ENCODE data around the gene GMCL1.
"Not testable (repeated sequence)": the region's sequence is repeated elsewhere in the genome, so short reads cannot be mapped to it uniquely, and the experiment has no call there.

The GMCL1 gene, protein sequence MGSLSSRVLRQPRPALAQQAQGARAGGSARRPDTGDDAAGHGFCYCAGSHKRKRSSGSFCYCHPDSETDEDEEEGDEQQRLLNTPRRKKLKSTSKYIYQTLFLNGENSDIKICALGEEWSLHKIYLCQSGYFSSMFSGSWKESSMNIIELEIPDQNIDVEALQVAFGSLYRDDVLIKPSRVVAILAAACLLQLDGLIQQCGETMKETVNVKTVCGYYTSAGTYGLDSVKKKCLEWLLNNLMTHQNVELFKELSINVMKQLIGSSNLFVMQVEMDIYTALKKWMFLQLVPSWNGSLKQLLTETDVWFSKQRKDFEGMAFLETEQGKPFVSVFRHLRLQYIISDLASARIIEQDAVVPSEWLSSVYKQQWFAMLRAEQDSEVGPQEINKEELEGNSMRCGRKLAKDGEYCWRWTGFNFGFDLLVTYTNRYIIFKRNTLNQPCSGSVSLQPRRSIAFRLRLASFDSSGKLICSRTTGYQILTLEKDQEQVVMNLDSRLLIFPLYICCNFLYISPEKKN

DNA sequence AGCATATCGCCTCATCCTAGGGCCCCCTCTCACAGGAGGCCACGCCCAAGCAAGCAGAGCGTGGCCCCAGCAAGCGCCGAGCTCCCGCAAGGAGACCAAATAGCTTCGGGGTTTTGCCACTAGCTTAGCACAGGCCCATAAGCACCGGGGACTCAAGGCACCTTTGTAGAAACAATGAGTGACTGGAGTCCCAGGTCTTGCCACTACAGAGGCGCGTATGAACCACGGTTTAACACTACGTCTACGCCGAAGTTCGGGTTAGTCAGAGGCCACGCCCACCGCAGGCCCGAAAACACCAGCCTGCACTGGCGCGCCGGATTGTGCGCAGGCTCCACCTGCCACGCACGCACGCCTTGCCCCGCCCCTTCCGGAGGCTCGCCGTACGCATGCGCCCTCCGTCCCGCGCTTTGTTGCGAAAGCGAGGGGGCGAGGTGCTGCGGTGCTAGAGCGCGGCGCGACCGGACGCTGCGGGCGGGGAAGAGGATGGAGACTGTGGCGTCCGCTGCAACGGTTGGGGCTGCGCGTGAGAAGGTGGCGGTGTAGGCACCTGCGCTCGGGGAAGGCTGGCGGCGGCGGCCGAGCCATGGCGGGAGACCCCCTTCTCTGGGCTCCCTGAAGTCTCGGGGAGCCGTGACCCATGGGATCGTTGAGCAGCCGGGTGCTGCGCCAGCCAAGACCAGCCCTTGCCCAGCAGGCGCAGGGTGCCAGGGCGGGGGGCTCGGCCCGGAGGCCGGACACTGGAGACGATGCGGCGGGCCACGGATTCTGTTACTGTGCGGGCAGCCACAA, at the start of gene GMCL1:
TSS of gene GMCL1 (plus strand) at position 405 of the 789 bp plus-strand sequence. CDS start at position 638, 233 bp downstream.
- peak; percentile 95 for DNase-seq (ENCODE audit: low read depth)

DNA sequence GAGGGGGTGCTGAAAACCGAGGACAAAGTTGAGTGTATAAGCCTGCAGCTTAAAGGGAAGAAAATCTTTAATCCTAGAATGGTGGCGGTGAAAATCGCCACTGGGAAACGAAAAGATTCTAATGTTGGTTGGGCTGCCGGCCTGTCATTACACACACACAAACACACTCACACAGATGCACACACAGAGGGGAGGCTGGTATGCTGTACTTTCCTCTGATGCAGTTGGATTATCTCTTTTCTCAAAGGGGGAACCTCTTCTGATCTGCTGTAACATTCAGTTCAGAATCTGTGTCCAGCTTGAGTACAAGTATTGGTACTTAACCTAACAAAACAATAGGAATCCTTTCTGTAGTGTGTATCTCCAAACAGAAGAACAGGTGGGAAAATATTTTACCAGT, 48.5 kb upstream of the GMCL1 start:
- no peak for DNase-seq (ENCODE audit: low read depth)

DNA sequence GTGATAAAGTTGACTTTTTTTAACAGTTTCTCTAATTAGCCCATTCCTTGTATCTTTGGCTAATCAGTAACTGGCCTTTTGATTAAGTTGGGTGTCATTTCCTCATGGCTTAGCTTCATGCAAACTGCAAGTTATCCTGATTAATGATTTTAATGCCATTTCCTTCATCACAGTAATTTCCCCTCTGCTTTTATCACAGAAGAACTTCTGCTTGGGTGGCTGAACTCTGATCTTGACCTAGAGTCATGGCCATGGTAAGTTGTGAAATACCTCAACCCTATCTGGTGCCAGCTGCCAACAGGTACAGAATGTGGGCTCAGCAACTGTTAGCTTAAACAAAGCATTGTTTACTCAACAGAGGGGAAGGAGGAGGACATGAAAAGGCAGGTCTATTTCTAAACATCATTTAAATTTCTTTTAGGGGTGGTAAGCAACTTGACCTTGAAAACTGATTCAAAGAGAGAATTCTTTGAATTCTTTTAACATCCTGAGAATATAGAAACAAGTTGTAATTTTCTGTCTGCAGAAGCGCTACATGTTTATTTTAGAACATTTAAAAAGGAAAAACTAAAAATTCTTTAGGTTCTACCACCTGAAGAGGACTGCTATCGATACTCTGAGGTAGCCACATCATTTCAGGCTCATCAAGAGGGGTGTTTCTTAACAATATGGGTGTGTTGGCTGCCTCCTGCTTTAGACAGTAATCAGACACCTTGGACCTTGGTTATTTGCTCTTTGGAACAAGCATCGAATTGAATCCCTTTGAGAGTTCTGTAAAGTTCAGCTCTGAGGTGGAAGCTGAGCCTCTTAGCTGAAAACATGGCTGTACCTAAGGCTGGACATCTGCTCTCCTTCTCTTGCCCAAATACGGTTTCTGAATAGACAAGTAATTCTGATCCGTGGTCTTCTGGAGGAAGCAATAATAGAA, 47.9 kb upstream of the GMCL1 start:
- no peak for DNase-seq (ENCODE audit: low read depth)

DNA sequence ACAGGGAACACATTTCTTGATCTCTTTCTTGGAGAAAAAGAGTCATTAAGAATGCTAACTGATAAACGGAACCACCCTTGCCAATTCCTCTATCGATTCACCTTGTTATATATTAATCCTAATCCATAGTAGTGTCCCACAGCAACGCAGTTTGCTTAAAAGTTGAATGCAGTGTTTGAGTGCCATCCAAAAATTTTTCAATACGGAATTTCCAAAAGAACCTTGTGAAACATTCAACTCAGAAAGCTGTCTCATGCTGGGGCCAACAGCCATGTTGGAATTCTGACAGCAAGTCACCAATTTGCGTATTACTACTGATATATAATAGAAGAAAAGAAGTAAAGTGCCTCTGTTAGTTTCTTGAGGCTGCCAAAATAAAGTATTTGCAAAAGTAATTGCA, 45.2 kb upstream of the GMCL1 start:
- no peak for DNase-seq (ENCODE audit: low read depth)

DNA sequence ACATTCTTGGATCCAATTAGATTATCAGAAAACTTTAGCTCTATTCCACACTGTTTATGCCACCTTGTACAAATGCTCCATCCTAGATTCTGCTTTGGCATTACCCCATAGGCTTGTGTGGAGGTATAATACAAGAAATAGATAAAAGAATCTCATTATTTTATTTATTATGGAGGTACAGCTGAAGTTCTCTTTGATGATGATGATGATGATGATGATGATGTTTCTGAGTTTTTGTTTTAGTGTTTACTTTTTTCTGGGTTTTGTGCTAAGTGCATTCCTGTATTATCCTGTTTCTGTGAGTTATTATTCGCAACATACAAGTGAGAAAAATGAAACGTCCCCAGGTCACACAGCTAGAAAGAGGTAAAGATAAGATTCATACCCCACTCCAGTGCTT, 44.1 kb upstream of the GMCL1 start:
- no peak for DNase-seq (ENCODE audit: low read depth)

DNA sequence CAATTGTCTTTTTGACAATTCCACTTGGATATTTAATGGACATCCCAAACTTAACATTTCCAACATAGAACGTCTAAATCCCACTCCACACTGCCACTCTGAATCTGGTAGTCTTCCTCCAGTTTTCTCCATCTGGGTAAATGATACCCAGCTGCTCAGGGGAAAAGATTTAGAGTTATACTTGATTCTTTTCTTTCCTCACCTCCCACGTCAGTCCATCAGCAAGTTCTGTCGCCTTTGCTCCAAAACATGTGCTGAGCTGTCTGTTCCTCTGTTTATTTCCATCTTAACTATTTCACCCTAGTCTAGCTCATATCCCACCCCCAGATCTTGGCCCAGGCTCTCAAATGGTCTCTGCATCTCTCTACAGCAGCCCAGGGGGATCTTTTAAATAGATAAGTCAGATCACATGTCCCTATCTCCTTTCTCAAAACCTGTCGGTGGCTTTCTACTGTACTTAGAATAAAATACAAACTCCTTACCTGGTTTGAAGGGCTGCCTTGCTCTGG, 43.4 kb upstream of the GMCL1 start:
- no peak for DNase-seq (ENCODE audit: low read depth)

DNA sequence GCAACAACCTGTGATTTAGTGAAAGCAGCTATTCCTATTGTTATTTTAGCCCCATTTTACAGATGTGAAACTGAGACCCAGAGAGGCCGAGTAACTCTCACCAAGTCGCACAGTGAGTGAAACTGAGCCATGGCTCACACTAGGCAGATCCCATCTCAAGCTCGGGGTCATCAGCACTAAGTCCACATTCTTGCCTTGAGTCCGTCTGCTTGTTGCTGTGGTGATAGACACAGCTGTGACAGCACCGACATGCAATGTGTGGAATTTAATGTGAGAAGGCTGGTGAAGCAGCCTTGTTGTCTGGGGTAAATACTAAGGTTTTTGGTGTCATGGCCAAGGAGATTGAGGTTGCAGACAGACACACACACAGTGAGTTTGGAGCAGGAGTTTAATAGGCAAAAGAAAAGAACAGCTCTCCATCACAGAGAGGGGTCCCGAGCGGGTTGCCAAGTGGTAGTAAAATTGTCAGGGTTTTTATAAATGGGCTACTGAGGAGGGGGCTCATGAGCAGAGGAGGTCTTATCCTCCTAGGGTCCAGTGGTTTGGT, 40.2 kb upstream of the GMCL1 start:
- DNase-seq (ENCODE audit: low read depth), result peak; percentile 97

DNA sequence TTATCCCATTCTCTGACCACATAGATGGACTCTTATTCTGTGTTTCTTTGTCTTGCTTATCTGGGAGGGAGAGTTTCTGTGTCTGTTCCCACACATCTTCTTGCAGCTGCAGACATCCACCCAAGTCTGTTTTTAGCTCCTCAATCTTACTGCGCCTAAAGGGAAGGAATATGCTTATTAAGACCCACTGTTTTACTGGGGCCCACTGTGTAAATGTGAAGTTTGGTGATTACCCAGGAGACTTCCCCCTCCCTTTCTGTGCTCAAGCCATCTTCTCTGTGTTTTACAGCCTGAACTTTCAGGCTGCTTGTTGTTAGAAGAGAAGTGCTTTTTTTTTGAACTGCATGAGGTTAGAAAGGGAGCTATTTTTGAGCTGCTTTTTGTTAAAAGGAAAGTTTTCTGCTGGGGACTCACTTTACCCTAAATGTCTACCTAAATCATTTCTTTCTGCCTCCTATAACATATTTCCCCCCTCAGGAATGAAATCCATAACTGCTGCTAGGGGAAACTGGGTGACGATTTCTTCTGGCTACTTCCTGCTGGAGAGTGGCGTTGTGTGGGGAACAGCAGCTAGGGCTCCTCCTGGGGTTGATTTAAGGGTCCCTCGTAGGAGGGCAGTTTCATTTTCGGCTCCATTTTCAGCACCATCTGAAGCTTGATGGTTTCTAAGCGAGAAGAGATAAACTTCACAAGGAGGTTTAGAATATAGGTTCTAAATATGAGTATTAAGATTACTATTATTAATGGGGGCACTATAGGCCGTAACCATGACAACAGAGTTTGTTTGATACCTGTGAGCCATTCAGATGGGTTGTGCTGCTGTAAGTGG, 39.5 kb upstream of the GMCL1 start:
- peak; percentile 50 for DNase-seq (ENCODE audit: low read depth)

DNA sequence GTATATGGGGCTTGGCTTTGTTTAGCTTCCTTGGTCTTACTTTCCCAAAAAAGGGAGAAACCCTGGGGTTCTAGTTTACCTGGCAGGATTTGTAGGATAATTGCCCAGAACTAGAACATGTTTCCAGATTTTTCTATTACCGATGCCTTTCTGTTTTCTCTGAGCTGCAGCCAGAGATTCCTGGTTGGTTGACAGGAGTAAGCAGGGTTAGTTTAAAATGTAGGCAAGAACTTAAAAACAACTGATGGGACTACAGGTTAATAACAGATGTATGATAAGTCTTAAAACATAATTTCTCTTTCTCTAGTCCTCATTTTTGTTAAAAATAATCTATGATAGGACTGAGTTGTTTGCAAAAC, 38.9 kb upstream of the GMCL1 start:
- no peak for DNase-seq (ENCODE audit: low read depth)

DNA sequence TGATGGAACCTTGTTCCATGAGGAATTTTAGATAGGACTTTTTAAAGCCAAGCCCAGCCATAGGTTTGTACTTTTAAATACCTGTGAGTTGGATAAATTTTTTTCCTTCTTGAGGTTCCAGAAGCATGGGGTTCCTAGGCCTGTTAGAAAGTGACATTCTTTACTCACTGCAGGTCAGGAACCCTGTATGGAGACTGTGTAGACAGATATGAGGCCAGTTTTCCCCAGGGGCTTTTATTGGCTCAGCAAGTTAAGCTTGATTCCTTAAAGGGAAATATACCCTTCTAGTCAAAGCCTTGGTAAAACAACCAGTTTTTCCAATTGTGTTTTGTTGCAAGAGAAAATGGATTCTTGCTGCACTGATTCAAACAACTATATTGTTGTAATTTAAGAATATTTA, 38.4 kb upstream of the GMCL1 start:
- DNase-seq (ENCODE audit: low read depth), result peak; percentile 39

DNA sequence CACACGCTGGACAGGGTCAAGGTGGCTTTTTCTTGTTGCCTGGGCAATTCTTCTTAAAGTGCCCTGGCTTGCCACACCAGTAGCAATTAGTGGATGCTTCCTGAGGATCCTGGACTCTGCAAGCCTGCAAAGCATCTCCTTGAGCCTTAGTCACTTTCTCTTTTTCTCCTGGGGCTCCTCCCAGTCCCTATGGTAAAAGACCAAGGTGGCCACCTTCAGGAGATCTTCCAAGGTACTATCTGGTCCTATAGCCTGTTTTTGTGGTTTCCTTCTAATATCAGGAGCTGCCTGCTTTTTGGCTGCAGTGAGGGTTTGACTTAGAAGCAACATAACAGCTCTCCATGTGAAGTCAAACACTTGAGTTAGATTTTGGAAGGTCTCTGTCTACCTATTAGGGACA, 33.3 kb upstream of the GMCL1 start:
- no peak for DNase-seq (ENCODE audit: low read depth)

DNA sequence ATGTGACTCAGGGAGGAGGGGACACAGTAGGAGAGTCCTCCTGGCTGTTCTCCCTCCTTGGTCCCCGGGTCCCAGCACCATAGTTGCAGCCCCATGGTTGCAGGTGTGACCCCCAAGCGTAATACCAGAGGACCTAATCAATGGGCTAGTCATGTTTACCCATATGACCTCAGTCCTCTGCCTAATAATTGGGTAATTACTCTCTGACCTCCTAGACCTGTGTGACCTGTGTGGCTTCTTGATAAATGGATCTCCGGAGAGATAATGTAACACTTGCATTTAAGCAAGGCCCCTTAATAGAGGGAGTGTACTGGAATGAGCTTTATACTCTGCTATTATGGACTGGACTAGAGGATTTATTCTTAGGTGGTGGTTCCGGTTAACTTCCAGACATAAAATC, 32.2 kb upstream of the GMCL1 start:
- DNase-seq (ENCODE audit: low read depth), result no peak

DNA sequence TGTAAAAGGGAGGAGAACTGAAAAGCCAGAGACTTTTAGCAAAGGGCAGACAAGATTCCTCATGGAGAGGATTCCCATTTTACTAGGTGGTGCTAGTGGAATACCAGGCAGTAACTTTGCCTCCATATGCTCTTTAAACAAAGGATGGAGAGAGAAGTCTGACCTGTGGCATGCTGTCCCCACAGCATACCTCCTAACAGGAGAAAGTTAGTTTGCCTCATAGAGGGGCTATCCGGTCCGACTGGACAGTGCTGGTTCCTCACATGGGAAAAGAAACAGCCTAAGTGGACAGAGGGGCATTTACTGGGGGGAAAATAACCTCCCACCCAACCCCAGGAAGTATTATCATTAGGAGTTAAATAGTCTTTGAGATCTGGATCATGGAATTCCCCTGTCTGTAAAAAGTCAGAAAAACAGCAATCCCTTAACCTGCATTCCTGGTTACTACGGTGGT, 31.6 kb upstream of the GMCL1 start:
- DNase-seq (ENCODE audit: low read depth), result no peak

DNA sequence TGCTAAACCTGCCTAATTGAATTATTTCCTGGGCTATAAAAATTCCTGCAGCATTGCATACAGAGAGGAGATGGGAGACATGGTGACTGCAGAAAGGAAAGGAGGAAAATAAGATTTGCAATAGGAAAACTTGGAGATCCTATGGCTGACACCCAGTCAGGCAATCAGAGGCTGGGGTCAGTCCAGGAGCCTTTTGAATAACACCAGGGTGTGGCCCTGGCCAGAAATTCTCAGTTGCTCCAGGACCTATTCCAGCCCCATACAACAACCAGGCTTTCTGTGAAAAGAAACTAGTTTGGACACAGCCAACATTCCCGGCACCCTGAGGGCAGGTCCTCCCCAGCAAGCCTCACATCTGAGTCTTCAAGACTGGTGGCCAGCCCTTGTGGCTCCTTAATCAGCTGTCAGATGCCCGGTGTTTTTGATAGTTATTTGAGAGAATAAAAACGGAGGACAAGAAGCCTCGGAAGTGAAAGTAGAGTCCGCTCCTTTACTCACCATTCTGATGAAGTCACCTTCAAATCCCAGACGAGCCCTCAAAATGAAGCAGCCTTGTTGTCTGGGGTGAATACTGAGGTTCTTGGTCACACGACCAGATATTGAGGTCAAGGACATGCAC, 31.1 kb upstream of the GMCL1 start:
- DNase-seq (ENCODE audit: low read depth), result peak; percentile 68

DNA sequence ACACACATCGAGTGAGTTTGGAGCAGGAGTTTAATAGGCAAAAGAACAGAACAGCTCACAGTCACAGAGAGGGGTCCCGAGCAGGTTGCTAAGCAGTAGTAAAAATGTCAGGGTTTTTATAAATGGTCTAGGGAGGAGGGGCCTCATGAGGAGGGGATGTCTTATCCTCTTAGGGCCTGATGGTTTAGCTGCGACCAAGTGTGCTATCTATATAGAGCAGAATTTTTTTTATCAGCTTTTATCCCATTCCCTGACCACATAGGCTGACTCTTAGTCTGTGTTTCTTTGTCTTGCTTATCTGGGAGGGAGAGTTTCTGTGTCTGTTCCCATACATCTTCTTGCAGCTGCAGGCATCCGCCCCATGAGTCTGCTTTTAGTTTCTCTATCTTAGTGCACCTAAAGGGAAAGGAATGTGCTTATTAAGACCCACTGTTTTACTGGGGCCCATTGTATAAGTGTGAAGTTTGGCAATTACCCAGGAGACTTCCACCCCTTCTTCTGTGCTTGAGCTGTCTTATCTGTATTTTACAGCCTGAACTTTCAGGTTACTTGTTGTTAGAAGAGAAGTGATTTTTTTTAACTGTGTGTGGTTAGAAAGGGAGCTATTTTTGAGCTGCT, 30.4 kb upstream of the GMCL1 start:
- DNase-seq (ENCODE audit: low read depth), result peak; percentile 74

DNA sequence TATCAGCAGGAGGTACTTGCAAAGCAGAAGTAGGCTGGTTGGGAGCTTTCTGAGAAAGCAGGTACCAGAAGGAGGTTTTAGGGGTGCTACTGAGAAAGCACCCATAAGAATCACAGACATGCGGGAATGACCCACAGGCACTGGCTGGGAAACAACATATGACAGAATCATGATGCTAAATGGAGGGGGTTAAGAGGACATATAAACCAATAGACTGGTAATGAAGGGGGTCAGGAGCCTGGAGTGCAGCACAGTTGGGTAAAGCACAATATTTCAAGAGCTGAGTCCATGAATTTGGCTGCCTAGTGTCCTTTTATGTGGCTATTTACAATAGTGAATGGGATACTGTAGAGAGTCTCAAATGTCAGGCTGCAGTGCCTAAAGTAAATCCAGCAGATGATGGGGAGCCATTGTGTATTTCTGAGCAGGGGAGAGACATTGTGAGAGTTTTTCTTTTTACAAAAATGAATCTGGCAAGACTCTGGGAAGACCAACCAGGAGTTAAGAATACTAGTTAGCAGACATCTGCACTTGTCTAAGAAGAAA, 27.6 kb upstream of the GMCL1 start:
- DNase-seq (ENCODE audit: low read depth), result no peak

DNA sequence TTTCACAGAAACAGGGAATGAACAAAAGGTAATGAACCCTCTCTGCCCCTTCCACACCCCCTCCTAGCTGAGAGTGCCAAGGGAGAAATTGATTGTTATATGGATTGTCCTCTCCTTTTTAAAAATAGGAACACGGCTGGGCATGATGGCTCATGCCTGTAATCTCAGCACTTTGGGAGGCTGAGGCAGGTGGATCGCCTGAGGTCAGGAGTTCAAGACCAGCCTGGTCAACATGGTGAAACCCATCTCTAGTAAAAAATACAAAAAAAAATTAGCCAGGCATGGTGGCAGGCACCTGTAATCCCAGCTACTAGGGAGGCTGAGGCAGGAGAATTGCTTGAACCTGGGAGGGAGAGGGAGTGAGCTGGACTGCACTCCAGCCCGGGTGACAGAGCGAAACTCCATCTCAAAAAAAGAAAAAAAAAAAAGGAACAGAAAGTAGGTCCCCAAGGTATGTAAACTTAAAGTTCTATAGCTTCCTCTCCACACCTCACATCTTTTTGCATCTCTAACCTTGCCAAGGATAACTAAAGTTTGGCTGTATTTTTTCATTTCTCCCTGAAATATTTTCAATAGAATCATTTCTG, 26.6 kb upstream of the GMCL1 start:
- not testable (repeated sequence) for DNase-seq (ENCODE audit: low read depth)

DNA sequence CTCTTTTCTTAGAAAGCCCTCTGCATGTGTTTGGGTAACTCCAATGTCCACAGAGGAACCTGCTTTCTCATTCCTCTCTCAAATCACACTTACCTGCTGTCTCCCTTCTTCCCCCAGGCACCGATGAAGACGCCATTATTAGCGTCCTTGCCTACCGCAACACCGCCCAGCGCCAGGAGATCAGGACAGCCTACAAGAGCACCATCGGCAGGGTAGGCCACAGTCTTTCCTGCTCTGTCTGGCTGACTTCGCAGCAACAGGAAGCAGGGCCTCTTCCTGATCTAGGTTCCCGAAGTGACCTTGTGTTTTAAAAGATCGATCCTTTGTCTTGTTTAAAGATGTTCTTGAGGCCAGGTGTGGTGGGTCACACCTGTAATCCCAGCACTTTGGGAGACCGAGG, 25.0 kb upstream of the GMCL1 start:
- no peak for DNase-seq (ENCODE audit: low read depth)

DNA sequence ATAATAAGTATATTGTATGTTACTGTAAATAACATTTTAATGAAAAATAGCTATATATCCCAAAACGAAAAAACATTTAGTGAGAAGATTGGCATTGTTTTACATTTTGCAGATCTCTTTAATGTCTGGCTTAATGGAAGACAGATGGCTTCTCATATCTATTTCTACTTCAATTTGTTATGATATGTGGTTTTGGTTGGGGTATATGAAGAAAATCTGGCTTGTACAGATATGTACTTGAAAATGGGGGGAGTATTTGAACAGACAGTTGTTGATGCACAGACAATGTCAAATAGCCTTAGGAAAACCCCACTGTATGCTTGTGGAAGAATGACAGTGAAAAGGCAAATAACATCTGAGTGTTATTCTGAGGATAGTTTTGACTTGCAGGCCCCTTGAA, 23.6 kb upstream of the GMCL1 start:
- DNase-seq (ENCODE audit: low read depth), result no peak
